Neural cell (in vitro differentiated cells): ENCODE data around the gene ISG20. TPM values are rescaled to one million over a fixed set of nuclear protein-coding genes. Genes with fewer than 3 reads are reported as not detected.

Source experiments
- H2AFZ ChIP-seq: fragments of 200-600, 300-800 bp; sonication (generic), shearing (Covaris generic); 2 replicates; pipeline ENCODE4 v1.6.0; 2014; ENCODE audit warnings: low read depth, mild to moderate bottlenecking, antibody characterized with exemption, low read length, moderate library complexity
- H3F3A ChIP-seq: fragments of 200-600 bp; shearing (Covaris generic); 2 replicates; pipeline ENCODE4 v1.6.1; 2016; ENCODE audit warnings: mild to moderate bottlenecking, moderate library complexity, mixed read lengths, antibody characterized with exemption, low read length; ENCODE audit not compliant: insufficient read depth, poor library complexity, severe bottlenecking
- H3K27ac ChIP-seq: fragments of 200-600, 300-800 bp; sonication (generic), shearing (Covaris generic); 2 replicates; pipeline ENCODE4 v1.5.1; 2014; ENCODE audit warnings: mild to moderate bottlenecking, low read length, moderate library complexity
- H3K27me3 ChIP-seq: fragments of 300-800, 200-600 bp; sonication (generic), shearing (Covaris generic); 2 replicates; pipeline ENCODE4 v1.6.0; 2014; ENCODE audit warnings: mild to moderate bottlenecking, low read depth, low read length, moderate library complexity; ENCODE audit not compliant: insufficient read depth
- H3K36me3 ChIP-seq: fragments of 300-800, 200-600 bp; sonication (generic), shearing (Covaris generic); 2 replicates; pipeline ENCODE4 v1.5.1; 2014; ENCODE audit warnings: mild to moderate bottlenecking, antibody characterized with exemption, low read length, moderate library complexity; ENCODE audit not compliant: insufficient read depth
- H3K4me2 ChIP-seq: fragments of 300-800, 200-600 bp; sonication (generic), shearing (Covaris generic); 2 replicates; pipeline ENCODE4 v1.6.0; 2014; ENCODE audit warnings: mild to moderate bottlenecking, low read length
- H3K4me3 ChIP-seq: fragments of 300-800, 200-600 bp; sonication (generic), shearing (Covaris generic); 2 replicates; pipeline ENCODE4 v1.5.1; 2014; ENCODE audit warnings: mild to moderate bottlenecking, low read length, moderate library complexity
- H3K79me2 ChIP-seq: fragments of 200-600 bp; shearing (Covaris generic); replicated peaks from 2 replicates; pipeline ENCODE4 v1.6.0; 2014; ENCODE audit warnings: mild to moderate bottlenecking, low read length, moderate library complexity; ENCODE audit not compliant: insufficient read depth
- H3K9ac ChIP-seq: fragments of 300-800, 200-600 bp; sonication (generic), shearing (Covaris generic); 2 replicates; pipeline ENCODE4 v1.6.1; 2016; ENCODE audit warnings: mild to moderate bottlenecking, low read length, mixed read lengths
- H3K9me2 ChIP-seq: fragments of 200-600 bp; shearing (Covaris generic); 2 replicates; pipeline ENCODE4 v1.6.1; 2016; ENCODE audit warnings: mild to moderate bottlenecking, low read length, mixed read lengths; ENCODE audit not compliant: insufficient read depth
- H3K9me3 ChIP-seq: fragments of 200-600, 300-800 bp; sonication (generic), shearing (Covaris generic); 2 replicates; pipeline ENCODE4 v1.6.1; 2016; ENCODE audit warnings: mild to moderate bottlenecking, mixed run types, low read length, moderate library complexity, mixed read lengths
- H4K20me1 ChIP-seq: fragments of 200-600 bp; shearing (Covaris generic); 2 replicates; pipeline ENCODE4 v1.6.1; 2016; ENCODE audit warnings: mild to moderate bottlenecking, mixed run types; ENCODE audit not compliant: insufficient read depth
- EP300 ChIP-seq: fragments of 450-650 bp; conservative IDR thresholded peaks from 2 replicates; pipeline ENCODE4 v1.6.1; 2014; ENCODE audit warnings: antibody characterized with exemption, mild to moderate bottlenecking, moderate library complexity; ENCODE audit not compliant: poor library complexity, severe bottlenecking
- EZH2 ChIP-seq: fragments of 200-600, 300-800 bp; shearing (Covaris generic), sonication (generic); IDR thresholded peaks from 2 replicates; pipeline ENCODE4 v1.6.1; 2014; ENCODE audit warnings: antibody characterized with exemption, low read length, borderline replicate concordance, mild to moderate bottlenecking; ENCODE audit not compliant: insufficient read depth, poor library complexity, severe bottlenecking
- MXI1 ChIP-seq: fragments of 450-650 bp; conservative IDR thresholded peaks from 2 replicates; pipeline ENCODE4 v1.6.1; 2014; ENCODE audit warnings: antibody characterized with exemption, mild to moderate bottlenecking; ENCODE audit not compliant: poor library complexity, severe bottlenecking
- POLR2AphosphoS5 ChIP-seq: IDR thresholded peaks from 2 replicates; pipeline ENCODE4 v1.6.1; 2012
- RAD21 ChIP-seq: fragments of 450-650 bp; conservative IDR thresholded peaks from 2 replicates; pipeline ENCODE4 v1.6.1; 2014; ENCODE audit warnings: antibody characterized with exemption, mild to moderate bottlenecking, moderate library complexity
- REST ChIP-seq: IDR thresholded peaks from 2 replicates; pipeline ENCODE4 v1.6.1; 2012; ENCODE audit warnings: borderline replicate concordance
- SMC3 ChIP-seq: fragments of 450-650 bp; conservative IDR thresholded peaks from 2 replicates; pipeline ENCODE4 v1.6.1; 2014; ENCODE audit warnings: antibody characterized with exemption, mild to moderate bottlenecking, moderate library complexity; ENCODE audit not compliant: poor library complexity
- TAF1 ChIP-seq: IDR thresholded peaks from 2 replicates; pipeline ENCODE4 v1.6.1; 2012; ENCODE audit warnings: low read depth
- polyA plus RNA-seq: library from polyadenylated mRNA; depleted of rRNA; stranded (reverse); fragments of >200 nt; gene quantifications from 2 replicates; pipeline ENCODE4 v1.2.3, GENCODE V29; 2014
- TF ChIP-seq, protein P1 (sequence below): fragments of 450-650 bp; IDR thresholded peaks from 2 replicates; pipeline ENCODE4 v1.5.1; 2014; ENCODE audit warnings: antibody characterized with exemption, mild to moderate bottlenecking, moderate library complexity; ENCODE audit not compliant: poor library complexity, severe bottlenecking

ISG20 gene
- polyA plus RNA-seq, 1 donor from 2014 or later: 0.88 TPM

- no peak overlapping the region for H3K4me3 ChIP-seq
- H3K79me2 ChIP-seq: no peaks in the 10 kb centered on the region
- TF ChIP-seq TAF1 (no peak), REST (no peak)
- no peaks in the 10 kb centered on the region for H3F3A ChIP-seq
- peaks cover 8% of the 10 kb centered on the region for H3K36me3 ChIP-seq
- H3K9me2 ChIP-seq: no peaks in the 10 kb centered on the region
- no peak overlapping the region for H3K9ac ChIP-seq
- no peak overlapping the region for H3K27ac ChIP-seq
- H3K27me3 ChIP-seq: no peaks in the 10 kb centered on the region
- H4K20me1 ChIP-seq: no peaks in the 10 kb centered on the region
- H3K4me2 ChIP-seq: no peak overlapping the region
- no peaks in the 10 kb centered on the region for H3K9me3 ChIP-seq
- H2AFZ ChIP-seq: no peak overlapping the region
Observed at GRCh38 chr15:88634449-88634848, 4.4 kb upstream of the ISG20 start.

- Histone ChIP-seq H3K4me2 (no peak overlapping the region), H3K27ac (no peak overlapping the region), H3F3A (no peaks in the 10 kb centered on the region), H3K27me3 (no peaks in the 10 kb centered on the region), H2AFZ (no peak overlapping the region), H3K79me2 (no peaks in the 10 kb centered on the region), H3K9ac (no peak overlapping the region), H4K20me1 (no peaks in the 10 kb centered on the region), H3K36me3 (peaks cover 8% of the 10 kb centered on the region), H3K4me3 (no peak overlapping the region), H3K9me2 (no peaks in the 10 kb centered on the region), H3K9me3 (no peaks in the 10 kb centered on the region)
- TF ChIP-seq EZH2 (no peak), REST (no peak), POLR2AphosphoS5 (no peak), SMC3 (no peak), RAD21 (no peak), MXI1 (no peak), TAF1 (no peak), EP300 (no peak)
- TF ChIP-seq, protein P1, sequence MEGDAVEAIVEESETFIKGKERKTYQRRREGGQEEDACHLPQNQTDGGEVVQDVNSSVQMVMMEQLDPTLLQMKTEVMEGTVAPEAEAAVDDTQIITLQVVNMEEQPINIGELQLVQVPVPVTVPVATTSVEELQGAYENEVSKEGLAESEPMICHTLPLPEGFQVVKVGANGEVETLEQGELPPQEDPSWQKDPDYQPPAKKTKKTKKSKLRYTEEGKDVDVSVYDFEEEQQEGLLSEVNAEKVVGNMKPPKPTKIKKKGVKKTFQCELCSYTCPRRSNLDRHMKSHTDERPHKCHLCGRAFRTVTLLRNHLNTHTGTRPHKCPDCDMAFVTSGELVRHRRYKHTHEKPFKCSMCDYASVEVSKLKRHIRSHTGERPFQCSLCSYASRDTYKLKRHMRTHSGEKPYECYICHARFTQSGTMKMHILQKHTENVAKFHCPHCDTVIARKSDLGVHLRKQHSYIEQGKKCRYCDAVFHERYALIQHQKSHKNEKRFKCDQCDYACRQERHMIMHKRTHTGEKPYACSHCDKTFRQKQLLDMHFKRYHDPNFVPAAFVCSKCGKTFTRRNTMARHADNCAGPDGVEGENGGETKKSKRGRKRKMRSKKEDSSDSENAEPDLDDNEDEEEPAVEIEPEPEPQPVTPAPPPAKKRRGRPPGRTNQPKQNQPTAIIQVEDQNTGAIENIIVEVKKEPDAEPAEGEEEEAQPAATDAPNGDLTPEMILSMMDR: no peak
Observed at GRCh38 chr15:88635318-88635717, 3.5 kb upstream of the ISG20 start.
